ENCODE data around the gene KIFC3. TPM values are rescaled to one million over a fixed set of nuclear protein-coding genes. Genes with fewer than 3 reads are reported as not detected.
"Not testable (repeated sequence)": the region's sequence is repeated elsewhere in the genome, so short reads cannot be mapped to it uniquely, and the experiment has no call there.

Gene KIFC3
- total RNA-seq, 1 donor from 2014 or later: 0.52 TPM

DNA sequence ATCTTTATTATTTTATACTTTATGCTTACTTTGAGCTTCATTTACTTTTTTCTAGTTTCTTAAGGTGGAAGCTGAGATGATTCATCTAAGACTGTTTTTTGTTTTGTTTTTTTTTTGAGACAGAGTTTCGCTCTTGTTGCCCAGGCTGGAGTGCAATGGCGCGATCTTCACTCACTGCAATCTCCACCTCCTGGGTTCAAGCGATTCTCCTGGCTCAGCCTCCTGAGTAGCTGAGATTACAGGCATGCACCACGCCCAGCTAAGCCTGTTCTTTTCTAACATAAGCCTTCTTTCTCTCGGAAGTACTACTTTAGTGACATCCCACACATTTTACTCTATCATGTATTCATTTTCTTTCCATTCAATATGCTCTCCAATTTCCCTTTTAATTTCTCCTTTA lies 89.7 kb downstream of the KIFC3 start:
- H3K4me3 Mint-ChIP-seq (ENCODE audit: low read depth); H3K36me3 Mint-ChIP-seq (ENCODE audit: low read depth); H3K4me1 Mint-ChIP-seq (ENCODE audit: low read depth); DNase-seq (ENCODE audit: low spot score); intact Hi-C loops (cut with micrococcal nuclease); H3K27ac Mint-ChIP-seq; H3K9me3 Mint-ChIP-seq: not testable (repeated sequence)
- peaks cover 23% of the 10 kb centered on the region for H3K27me3 Mint-ChIP-seq (ENCODE audit: low read depth)

DNA sequence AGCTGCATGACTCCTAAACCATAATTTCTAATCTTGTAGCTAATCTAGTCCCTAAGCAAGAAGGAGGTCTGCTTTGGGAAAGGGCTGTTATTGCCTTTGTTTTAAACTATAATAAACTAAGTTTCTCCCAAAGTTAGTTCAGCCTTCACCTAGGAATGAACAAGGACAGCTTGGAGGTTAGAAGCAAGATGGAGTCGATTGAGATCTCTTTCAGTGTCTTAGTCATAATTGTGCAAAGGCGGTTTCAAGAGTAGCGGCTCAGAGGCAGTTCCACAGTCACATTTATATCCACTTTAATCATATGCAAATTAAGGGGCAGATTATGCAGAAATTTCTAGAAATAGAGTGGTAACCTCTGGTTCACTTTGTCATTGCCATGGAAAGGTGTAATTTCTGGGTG lies 90.3 kb downstream of the KIFC3 start:
- Mint-ChIP-seq H3K36me3 (ENCODE audit: low read depth) (no peaks in the 10 kb centered on the region), H3K4me1 (ENCODE audit: low read depth) (peaks cover 2% of the 10 kb centered on the region), H3K4me3 (ENCODE audit: low read depth) (no peak overlapping the region), H3K27ac (no peak overlapping the region), H3K27me3 (ENCODE audit: low read depth) (peaks cover 23% of the 10 kb centered on the region), H3K9me3 (no peaks in the 10 kb centered on the region)
- no peak for DNase-seq (ENCODE audit: low spot score)
- intact Hi-C loops (cut with micrococcal nuclease): no loop called here

DNA sequence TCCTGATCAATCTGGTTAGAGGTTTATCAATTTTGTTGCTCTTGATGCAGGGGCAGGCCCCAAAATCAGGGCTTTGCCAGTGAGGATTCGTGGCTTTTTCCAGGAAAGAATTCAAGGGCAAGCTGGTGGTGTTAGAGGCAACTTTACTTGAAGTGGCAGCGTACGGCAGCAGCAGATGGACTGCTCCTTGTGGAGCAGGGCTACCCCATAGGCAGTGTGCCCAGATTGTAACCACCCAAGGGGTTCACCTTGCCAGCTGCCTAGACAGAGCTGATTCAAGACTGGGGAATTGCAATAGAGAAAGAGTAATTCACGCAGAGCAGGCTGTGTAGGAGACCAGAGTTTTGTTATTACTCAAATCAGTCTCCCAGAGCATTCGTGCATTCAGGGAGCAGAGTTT lies 90.9 kb downstream of the KIFC3 start:
- no peaks in the 10 kb centered on the region for H3K9me3 Mint-ChIP-seq
- H3K4me3 Mint-ChIP-seq (ENCODE audit: low read depth): no peak overlapping the region
- intact Hi-C loops (cut with micrococcal nuclease): no loop called here
- H3K4me1 Mint-ChIP-seq (ENCODE audit: low read depth): peaks cover 2% of the 10 kb centered on the region
- H3K36me3 Mint-ChIP-seq (ENCODE audit: low read depth): no peaks in the 10 kb centered on the region
- H3K27ac Mint-ChIP-seq: no peak overlapping the region
- peaks cover 23% of the 10 kb centered on the region for H3K27me3 Mint-ChIP-seq (ENCODE audit: low read depth)
- no peak for DNase-seq (ENCODE audit: low spot score)

DNA sequence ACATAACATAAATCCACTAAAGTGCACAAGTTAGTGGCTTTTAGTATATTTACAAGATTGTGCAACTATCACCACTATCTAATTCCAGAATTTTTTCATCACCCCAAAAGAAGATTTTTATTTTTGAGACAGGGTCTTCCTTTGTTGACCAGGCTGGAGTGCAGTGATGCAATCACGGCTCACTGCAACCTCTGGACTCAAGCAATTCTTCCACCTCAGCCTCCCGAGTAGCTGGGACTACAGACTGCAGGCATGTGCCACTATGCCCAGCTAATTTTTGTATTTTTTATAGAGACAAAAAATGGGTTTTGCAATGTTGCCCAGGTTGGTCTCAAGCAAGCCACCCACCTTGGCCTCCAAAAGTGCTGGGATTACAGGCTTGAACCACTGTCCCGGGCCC lies 92.6 kb downstream of the KIFC3 start:
- no peak for DNase-seq (ENCODE audit: low spot score)
- no peak overlapping the region for H3K4me3 Mint-ChIP-seq (ENCODE audit: low read depth)
- H3K9me3 Mint-ChIP-seq: no peaks in the 10 kb centered on the region
- intact Hi-C loops (cut with micrococcal nuclease): no loop called here
- peaks cover 23% of the 10 kb centered on the region for H3K27me3 Mint-ChIP-seq (ENCODE audit: low read depth)
- peaks cover 2% of the 10 kb centered on the region for H3K4me1 Mint-ChIP-seq (ENCODE audit: low read depth)
- H3K27ac Mint-ChIP-seq: no peak overlapping the region
- H3K36me3 Mint-ChIP-seq (ENCODE audit: low read depth): no peaks in the 10 kb centered on the region

Other genes with a start within 250 kb of the KIFC3 start
- gene ADGRG1, start 173.9 kb downstream of the KIFC3 start, total RNA-seq: 1.8 and 1.9 TPM in 2 replicates
- gene ADGRG3, start 134.2 kb downstream of the KIFC3 start, total RNA-seq: not detected in 2 replicates
- not detected in 2 replicates for gene DRC7, start 107.7 kb downstream of the KIFC3 start, total RNA-seq
- 34.1 and 35.4 TPM in 2 replicates for gene KATNB1, start 66.7 kb downstream of the KIFC3 start, total RNA-seq
- not detected in 2 replicates for gene CNGB1, start 168.6 kb upstream of the KIFC3 start, total RNA-seq
- gene ZNF319, start 198.2 kb upstream of the KIFC3 start, total RNA-seq: 7.3 and 8.9 TPM in 2 replicates
- 51.6 and 57.8 TPM in 2 replicates for gene USB1, start 198.9 kb upstream of the KIFC3 start, total RNA-seq
- gene MMP15, start 223.3 kb upstream of the KIFC3 start, total RNA-seq: 1.3 and 1.9 TPM in 2 replicates